T-helper 2 cell treated with Interferon-gamma antibody and Interleukin-4, amounts not matched to agents 5 μg/mL and 100 μg/mL, for 36 hours (primary cell): ENCODE measurements around the gene NPC2.
"Not testable (repeated sequence)": the region's sequence is repeated elsewhere in the genome, so short reads cannot be mapped to it uniquely, and the experiment has no call there.

Experiments used
- DNase-seq: peaks from one replicate; pipeline ENCODE4 v3.0.0; 2021; ENCODE audit warnings: low spot score
- H3K27ac Mint-ChIP-seq: one replicate; pipeline ENCODE4 v1.8.0; 2021; ENCODE audit warnings: mild to moderate bottlenecking, mixed read lengths
- H3K27me3 Mint-ChIP-seq: one replicate; pipeline ENCODE4 v1.8.0; 2021; ENCODE audit warnings: low read depth, mixed read lengths
- H3K36me3 Mint-ChIP-seq: one replicate; pipeline ENCODE4 v1.8.0; 2021; ENCODE audit warnings: low read depth, mixed read lengths
- H3K4me1 Mint-ChIP-seq: one replicate; pipeline ENCODE4 v1.8.0; 2021; ENCODE audit warnings: low read depth, mixed read lengths
- H3K4me3 Mint-ChIP-seq: one replicate; pipeline ENCODE4 v1.8.0; 2022; ENCODE audit warnings: mild to moderate bottlenecking, moderate library complexity, mixed read lengths
- H3K9me3 Mint-ChIP-seq: one replicate; pipeline ENCODE4 v1.8.0; 2021; ENCODE audit warnings: mixed read lengths

NPC2 gene

GRCh38 chr14:74457565-74457895 is 35.6 kb downstream of the NPC2 start:
- H3K27ac Mint-ChIP-seq, result no peak overlapping the region
- H3K27me3 Mint-ChIP-seq, result peaks cover 9% of the 10 kb centered on the region
- H3K4me1 Mint-ChIP-seq, result no peaks in the 10 kb centered on the region
- H3K9me3 Mint-ChIP-seq, result no peaks in the 10 kb centered on the region
- no peak overlapping the region for H3K4me3 Mint-ChIP-seq
- H3K36me3 Mint-ChIP-seq, result no peaks in the 10 kb centered on the region
- DNase-seq, result no peak

GRCh38 chr14:74456684-74457564 is 36.2 kb downstream of the NPC2 start:
- H3K36me3 Mint-ChIP-seq, result no peaks in the 10 kb centered on the region
- H3K27me3 Mint-ChIP-seq, result peaks cover 13% of the 10 kb centered on the region
- DNase-seq, result no peak
- no peaks in the 10 kb centered on the region for H3K4me1 Mint-ChIP-seq
- H3K27ac Mint-ChIP-seq, result no peak overlapping the region
- H3K9me3 Mint-ChIP-seq, result no peaks in the 10 kb centered on the region
- no peak overlapping the region for H3K4me3 Mint-ChIP-seq

GRCh38 chr14:74454397-74454796 is 38.7 kb downstream of the NPC2 start:
- not testable (repeated sequence) for H3K36me3 Mint-ChIP-seq, H3K9me3 Mint-ChIP-seq, DNase-seq, H3K4me1 Mint-ChIP-seq, H3K27ac Mint-ChIP-seq, H3K4me3 Mint-ChIP-seq
- H3K27me3 Mint-ChIP-seq, result peaks cover 22% of the 10 kb centered on the region

- no peaks in the 10 kb centered on the region for H3K9me3 Mint-ChIP-seq
- no peak overlapping the region for H3K27ac Mint-ChIP-seq
- H3K27me3 Mint-ChIP-seq, result peaks cover 27% of the 10 kb centered on the region
- no peaks in the 10 kb centered on the region for H3K4me1 Mint-ChIP-seq
- DNase-seq, result no peak
- H3K4me3 Mint-ChIP-seq, result no peak overlapping the region
- no peaks in the 10 kb centered on the region for H3K36me3 Mint-ChIP-seq
These were observed 48.2 kb downstream of the NPC2 start for GRCh38 chr14:74444866-74445265.

- no peaks in the 10 kb centered on the region for H3K9me3 Mint-ChIP-seq
- H3K4me1 Mint-ChIP-seq, result no peaks in the 10 kb centered on the region
- no peaks in the 10 kb centered on the region for H3K36me3 Mint-ChIP-seq
- no peak overlapping the region for H3K4me3 Mint-ChIP-seq
- H3K27me3 Mint-ChIP-seq, result peaks cover 13% of the 10 kb centered on the region
- no peak overlapping the region for H3K27ac Mint-ChIP-seq
- DNase-seq, result no peak
These were observed 50.3 kb downstream of the NPC2 start for GRCh38 chr14:74442757-74443156.

GRCh38 chr14:74441113-74441512 is 52.0 kb downstream of the NPC2 start:
- no peaks in the 10 kb centered on the region for H3K4me1 Mint-ChIP-seq

GRCh38 chr14:74438351-74438915 is 54.7 kb downstream of the NPC2 start:
- no peak overlapping the region for H3K4me3 Mint-ChIP-seq
- DNase-seq, result no peak
- H3K27ac Mint-ChIP-seq, result no peak overlapping the region
- no peaks in the 10 kb centered on the region for H3K9me3 Mint-ChIP-seq
- peaks cover 12% of the 10 kb centered on the region for H3K27me3 Mint-ChIP-seq
- no peaks in the 10 kb centered on the region for H3K36me3 Mint-ChIP-seq
- no peaks in the 10 kb centered on the region for H3K4me1 Mint-ChIP-seq

More at GRCh38 chr14:74441113-74441512, 52.0 kb downstream of the NPC2 start:
- peaks cover 11% of the 10 kb centered on the region for H3K27me3 Mint-ChIP-seq
- no peaks in the 10 kb centered on the region for H3K36me3 Mint-ChIP-seq
- no peak for DNase-seq
- no peak overlapping the region for H3K4me3 Mint-ChIP-seq
- H3K9me3 Mint-ChIP-seq, result no peaks in the 10 kb centered on the region
- H3K27ac Mint-ChIP-seq, result no peak overlapping the region

- H3K4me1 Mint-ChIP-seq, result no peaks in the 10 kb centered on the region
- H3K9me3 Mint-ChIP-seq, result no peaks in the 10 kb centered on the region
- no peaks in the 10 kb centered on the region for H3K36me3 Mint-ChIP-seq
- H3K27me3 Mint-ChIP-seq, result peaks cover 9% of the 10 kb centered on the region
- no peak overlapping the region for H3K4me3 Mint-ChIP-seq
- H3K27ac Mint-ChIP-seq, result no peak overlapping the region
- DNase-seq, result no peak
These were observed 55.5 kb downstream of the NPC2 start for GRCh38 chr14:74437496-74438053.

GRCh38 chr14:74434294-74434693 is 58.8 kb downstream of the NPC2 start:
- no peaks in the 10 kb centered on the region for H3K9me3 Mint-ChIP-seq
- H3K27ac Mint-ChIP-seq, result no peak overlapping the region
- no peaks in the 10 kb centered on the region for H3K4me1 Mint-ChIP-seq
- DNase-seq, result no peak
- no peaks in the 10 kb centered on the region for H3K36me3 Mint-ChIP-seq
- H3K27me3 Mint-ChIP-seq, result peaks cover 17% of the 10 kb centered on the region
- no peak overlapping the region for H3K4me3 Mint-ChIP-seq

GRCh38 chr14:74429991-74430390 is 63.1 kb downstream of the NPC2 start:
- Mint-ChIP-seq H3K27ac (no peak overlapping the region), H3K4me3 (no peak overlapping the region), H3K27me3 (peaks cover 30% of the 10 kb centered on the region), H3K9me3 (no peaks in the 10 kb centered on the region), H3K4me1 (peaks cover 2% of the 10 kb centered on the region), H3K36me3 (no peaks in the 10 kb centered on the region)
- DNase-seq, result no peak
